Measurements from ENCODE around the gene RNF141.

The RNF141 gene

DNA sequence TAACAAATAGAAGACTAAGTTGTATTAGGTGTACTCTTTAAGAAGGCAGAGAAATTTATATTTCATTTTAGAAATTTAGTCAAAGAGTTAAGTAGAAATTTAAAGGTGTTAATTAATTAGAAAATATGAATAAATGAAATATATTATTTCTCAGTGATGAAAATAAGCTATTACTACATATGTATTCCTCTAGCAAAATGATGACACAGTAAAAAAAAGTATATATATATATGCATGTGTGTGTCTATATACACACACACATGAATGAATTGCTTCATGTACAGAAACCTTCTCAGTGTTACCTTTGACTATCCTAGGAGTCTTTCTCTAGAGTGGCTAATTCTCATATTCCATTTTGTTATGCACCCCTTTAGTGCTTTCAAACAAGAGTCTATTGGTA lies 7.7 kb downstream of the RNF141 start:
- ChIA-PET POLR2A (interaction anchor here (1.5 kb wide), 1 partner anchor 7 kb away, joined by 9 read pairs; the partner anchor contains the start of gene RNF141), CTCF (interaction anchor here (1.0 to 3.9 kb wide), 2 partner anchors 8 to 71 kb away, joined by 3 to 25 read pairs; partner anchors contain the start of gene RNF141)

DNA sequence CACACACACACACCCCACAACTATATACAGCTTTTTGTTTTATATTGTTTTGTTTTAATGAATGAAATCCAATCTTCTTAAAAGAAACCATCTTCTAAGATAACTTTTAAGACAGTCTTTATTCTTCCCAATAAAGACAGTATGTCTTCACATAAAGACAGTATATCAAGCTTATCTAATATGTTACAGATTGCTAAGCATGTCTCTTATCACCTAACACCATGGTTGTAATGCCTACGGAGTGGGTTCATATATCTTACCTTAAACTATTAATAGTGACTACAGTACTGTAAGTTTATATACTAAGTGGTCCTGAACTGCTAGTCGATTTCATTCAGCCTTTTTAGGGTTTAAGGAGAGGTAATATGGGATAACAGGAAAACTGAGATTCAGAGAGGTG lies 8.5 kb downstream of the RNF141 start:
- ChIA-PET POLR2A (interaction anchor here (1.5 kb wide), 1 partner anchor 8 kb away, joined by 9 read pairs; the partner anchor contains the start of gene RNF141), CTCF (interaction anchor here (3.9 kb wide), 1 partner anchor 8 kb away, joined by 25 read pairs; the partner anchor contains the start of gene RNF141)
- Histone ChIP-seq H3K9me3 (ENCODE audit: control insufficient read depth, insufficient read depth, low read depth, low read length) (no peaks in the 10 kb centered on the region), H3K4me3 (ENCODE audit: low read depth, low read length) (no peak overlapping the region), H3K36me3 (ENCODE audit: control insufficient read depth in 2 of 2, insufficient read depth in 1 of 2, low read length in 2 of 2) (peaks cover 0 to 32% of the 10 kb centered on the region in 2 experiments; a peak in 1 of 3 replicates), H3K27ac (ENCODE audit: extremely low read depth, low read depth, low read length) (no peak overlapping the region), H3K4me1 (ENCODE audit: control insufficient read depth, insufficient read depth, low read length) (no peaks in the 10 kb centered on the region)
- TF ChIP-seq, protein P1, sequence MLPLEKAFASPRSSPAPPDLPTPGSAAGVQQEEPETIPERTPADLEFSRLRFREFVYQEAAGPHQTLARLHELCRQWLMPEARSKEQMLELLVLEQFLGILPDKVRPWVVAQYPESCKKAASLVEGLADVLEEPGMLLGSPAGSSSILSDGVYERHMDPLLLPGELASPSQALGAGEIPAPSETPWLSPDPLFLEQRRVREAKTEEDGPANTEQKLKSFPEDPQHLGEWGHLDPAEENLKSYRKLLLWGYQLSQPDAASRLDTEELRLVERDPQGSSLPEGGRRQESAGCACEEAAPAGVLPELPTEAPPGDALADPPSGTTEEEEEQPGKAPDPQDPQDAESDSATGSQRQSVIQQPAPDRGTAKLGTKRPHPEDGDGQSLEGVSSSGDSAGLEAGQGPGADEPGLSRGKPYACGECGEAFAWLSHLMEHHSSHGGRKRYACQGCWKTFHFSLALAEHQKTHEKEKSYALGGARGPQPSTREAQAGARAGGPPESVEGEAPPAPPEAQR (tag by site-specific recombination; IDR thresholded peaks at IDR 0.05), result no peak
- TF ChIP-seq GFI1B (tag by site-specific recombination; IDR thresholded peaks at IDR 0.05), result no peak
- TF ChIP-seq BCL11B (tag by site-specific recombination; IDR thresholded peaks at IDR 0.05; ENCODE audit: low read depth), result no peak
- TF ChIP-seq RBAK (tag by site-specific recombination; IDR thresholded peaks at IDR 0.05), result no peak
- no peak for TF ChIP-seq ZNF140 (tag by site-specific recombination; IDR thresholded peaks at IDR 0.05)
- TF ChIP-seq, protein P2, sequence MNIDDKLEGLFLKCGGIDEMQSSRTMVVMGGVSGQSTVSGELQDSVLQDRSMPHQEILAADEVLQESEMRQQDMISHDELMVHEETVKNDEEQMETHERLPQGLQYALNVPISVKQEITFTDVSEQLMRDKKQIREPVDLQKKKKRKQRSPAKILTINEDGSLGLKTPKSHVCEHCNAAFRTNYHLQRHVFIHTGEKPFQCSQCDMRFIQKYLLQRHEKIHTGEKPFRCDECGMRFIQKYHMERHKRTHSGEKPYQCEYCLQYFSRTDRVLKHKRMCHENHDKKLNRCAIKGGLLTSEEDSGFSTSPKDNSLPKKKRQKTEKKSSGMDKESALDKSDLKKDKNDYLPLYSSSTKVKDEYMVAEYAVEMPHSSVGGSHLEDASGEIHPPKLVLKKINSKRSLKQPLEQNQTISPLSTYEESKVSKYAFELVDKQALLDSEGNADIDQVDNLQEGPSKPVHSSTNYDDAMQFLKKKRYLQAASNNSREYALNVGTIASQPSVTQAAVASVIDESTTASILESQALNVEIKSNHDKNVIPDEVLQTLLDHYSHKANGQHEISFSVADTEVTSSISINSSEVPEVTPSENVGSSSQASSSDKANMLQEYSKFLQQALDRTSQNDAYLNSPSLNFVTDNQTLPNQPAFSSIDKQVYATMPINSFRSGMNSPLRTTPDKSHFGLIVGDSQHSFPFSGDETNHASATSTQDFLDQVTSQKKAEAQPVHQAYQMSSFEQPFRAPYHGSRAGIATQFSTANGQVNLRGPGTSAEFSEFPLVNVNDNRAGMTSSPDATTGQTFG (tag by site-specific recombination; IDR thresholded peaks at IDR 0.05; ENCODE audit: borderline replicate concordance), result no peak
- TF ChIP-seq ZNF777 (tag by site-specific recombination; IDR thresholded peaks at IDR 0.05; ENCODE audit: borderline replicate concordance), result no peak
- TF ChIP-seq, protein P3, sequence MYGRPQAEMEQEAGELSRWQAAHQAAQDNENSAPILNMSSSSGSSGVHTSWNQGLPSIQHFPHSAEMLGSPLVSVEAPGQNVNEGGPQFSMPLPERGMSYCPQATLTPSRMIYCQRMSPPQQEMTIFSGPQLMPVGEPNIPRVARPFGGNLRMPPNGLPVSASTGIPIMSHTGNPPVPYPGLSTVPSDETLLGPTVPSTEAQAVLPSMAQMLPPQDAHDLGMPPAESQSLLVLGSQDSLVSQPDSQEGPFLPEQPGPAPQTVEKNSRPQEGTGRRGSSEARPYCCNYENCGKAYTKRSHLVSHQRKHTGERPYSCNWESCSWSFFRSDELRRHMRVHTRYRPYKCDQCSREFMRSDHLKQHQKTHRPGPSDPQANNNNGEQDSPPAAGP (tag by site-specific recombination; IDR thresholded peaks at IDR 0.05), result no peak

More for the DNA sequence above, 7.7 kb downstream of the RNF141 start:
- Histone ChIP-seq H3K4me3 (ENCODE audit: low read depth, low read length) (no peak overlapping the region), H3K27ac (ENCODE audit: extremely low read depth, low read depth, low read length) (no peak overlapping the region), H3K4me1 (ENCODE audit: control insufficient read depth, insufficient read depth, low read length) (no peaks in the 10 kb centered on the region), H3K36me3 (ENCODE audit: control insufficient read depth in 2 of 2, insufficient read depth in 1 of 2, low read length in 2 of 2) (peaks cover 0 to 29% of the 10 kb centered on the region in 2 experiments; a peak in 1 of 3 replicates), H3K9me3 (ENCODE audit: control insufficient read depth, insufficient read depth, low read depth, low read length) (no peaks in the 10 kb centered on the region)
- TF ChIP-seq ZFHX2 (tag by site-specific recombination; conservative IDR thresholded peaks at IDR 0.05) (no peak), ZBTB1 (tag by site-specific recombination; IDR thresholded peaks at IDR 0.05) (no peak), ZNF530 (tag by site-specific recombination; IDR thresholded peaks at IDR 0.05; ENCODE audit: low read depth) (no peak), ZNF776 (tag by site-specific recombination; IDR thresholded peaks at IDR 0.05; ENCODE audit: borderline replicate concordance) (no peak)
- TF ChIP-seq, protein P4, sequence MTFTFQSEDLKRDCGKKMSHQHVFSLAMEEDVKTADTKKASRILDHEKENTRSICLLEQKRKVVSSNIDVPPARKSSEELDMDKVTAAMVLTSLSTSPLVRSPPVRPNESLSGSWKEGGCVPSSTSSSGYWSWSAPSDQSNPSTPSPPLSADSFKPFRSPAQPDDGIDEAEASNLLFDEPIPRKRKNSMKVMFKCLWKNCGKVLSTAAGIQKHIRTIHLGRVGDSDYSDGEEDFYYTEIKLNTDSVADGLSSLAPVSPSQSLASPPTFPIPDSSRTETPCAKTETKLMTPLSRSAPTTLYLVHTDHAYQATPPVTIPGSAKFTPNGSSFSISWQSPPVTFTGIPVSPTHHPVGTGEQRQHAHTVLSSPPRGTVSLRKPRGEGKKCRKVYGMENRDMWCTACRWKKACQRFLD (tag by site-specific recombination; IDR thresholded peaks at IDR 0.05), result no peak
- TF ChIP-seq, protein P5, sequence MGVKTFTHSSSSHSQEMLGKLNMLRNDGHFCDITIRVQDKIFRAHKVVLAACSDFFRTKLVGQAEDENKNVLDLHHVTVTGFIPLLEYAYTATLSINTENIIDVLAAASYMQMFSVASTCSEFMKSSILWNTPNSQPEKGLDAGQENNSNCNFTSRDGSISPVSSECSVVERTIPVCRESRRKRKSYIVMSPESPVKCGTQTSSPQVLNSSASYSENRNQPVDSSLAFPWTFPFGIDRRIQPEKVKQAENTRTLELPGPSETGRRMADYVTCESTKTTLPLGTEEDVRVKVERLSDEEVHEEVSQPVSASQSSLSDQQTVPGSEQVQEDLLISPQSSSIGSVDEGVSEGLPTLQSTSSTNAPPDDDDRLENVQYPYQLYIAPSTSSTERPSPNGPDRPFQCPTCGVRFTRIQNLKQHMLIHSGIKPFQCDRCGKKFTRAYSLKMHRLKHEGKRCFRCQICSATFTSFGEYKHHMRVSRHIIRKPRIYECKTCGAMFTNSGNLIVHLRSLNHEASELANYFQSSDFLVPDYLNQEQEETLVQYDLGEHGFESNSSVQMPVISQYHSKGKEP (tag by site-specific recombination; IDR thresholded peaks at IDR 0.05), result no peak
